Measurements from ENCODE around the gene FLII.
"Not testable (repeated sequence)": the region's sequence is repeated elsewhere in the genome, so short reads cannot be mapped to it uniquely, and the experiment has no call there.

Gene FLII

DNA sequence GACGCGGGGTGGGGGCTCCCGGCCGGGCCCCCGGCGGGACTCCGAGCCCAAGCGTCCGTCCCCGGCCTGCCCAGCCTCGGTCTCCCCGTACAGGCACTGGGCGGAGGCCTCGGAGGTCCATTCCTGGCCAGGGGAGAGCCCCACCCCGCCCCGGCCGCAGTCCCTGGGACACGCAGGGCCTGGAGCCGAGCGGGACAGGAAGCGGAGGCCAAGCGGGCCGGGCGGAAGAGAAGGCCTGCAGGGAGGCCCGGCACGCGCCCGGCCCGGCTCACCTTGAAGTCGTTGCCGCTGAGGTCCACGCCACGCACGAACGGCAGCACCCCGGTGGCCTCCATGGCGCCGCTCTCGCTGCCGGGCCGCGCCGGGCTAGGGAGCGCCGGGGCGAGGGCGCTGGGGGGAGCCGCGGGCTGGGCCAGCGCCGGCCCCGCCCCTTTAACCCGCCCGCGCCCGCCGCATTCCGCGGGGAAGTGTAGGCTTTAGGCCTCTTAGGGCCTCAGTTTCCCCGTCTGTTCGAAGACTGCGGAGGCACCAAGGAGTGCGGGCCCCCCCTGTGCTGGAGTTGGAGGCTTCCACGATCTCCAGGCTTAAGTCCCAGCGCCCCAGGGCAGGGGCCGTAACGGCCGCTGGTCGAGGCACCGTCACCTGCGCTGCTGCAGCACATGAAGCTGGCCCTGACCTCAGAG lies at the start of gene FLII:
Gene FLII (minus strand): TSS at position 383 of the 683 bp plus-strand sequence. CDS start 48 bp downstream, at position 335.
- DNase-seq, result no peak

DNA sequence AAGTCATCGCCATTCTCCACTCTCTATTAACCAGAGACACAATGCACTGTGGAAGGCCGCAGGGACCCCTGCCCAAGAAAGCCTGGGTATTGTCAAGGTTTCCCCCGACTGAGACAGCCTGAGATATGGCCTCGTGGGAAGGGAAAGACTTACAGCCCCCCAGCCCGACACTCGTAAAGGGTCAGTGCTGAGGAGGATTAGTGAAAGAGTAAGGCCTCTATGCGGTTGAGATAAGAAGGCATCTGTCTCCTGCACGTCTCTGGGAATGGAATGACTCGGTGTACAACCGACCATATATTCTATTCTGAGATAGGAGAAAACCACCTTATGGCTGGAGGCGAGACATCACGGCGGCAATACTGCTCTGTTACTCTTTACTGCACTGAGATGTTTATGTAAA lies 44.7 kb upstream of the FLII start:
- not testable (repeated sequence) for DNase-seq

- DNase-seq, result no peak
These were observed 42.4 kb upstream of the FLII start for GRCh38 chr17:18300725-18301480.

GRCh38 chr17:18298061-18298460 lies 39.5 kb upstream of the FLII start:
- DNase-seq, result not testable (repeated sequence)

- DNase-seq, result no peak
These were observed 33.4 kb upstream of the FLII start for GRCh38 chr17:18291718-18292540.

DNA sequence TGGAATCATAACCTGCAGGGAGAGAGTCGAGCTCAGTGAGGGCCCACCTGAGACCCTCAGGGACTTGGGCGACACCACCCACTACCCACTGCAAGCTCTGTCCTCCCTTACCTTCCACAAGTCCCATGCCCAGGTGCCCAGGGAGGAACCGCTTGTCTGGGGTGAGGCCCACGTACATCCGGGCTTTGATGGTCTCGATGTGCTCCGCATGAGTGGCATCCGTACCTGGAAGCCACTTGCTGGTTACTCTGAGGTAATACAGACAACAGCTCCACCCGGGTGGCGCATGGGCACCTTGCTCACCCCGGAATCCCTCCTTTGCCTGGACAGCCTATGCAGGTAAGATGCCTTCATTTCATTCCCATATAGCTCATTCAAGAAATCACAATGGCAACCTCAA lies 26.8 kb upstream of the FLII start:
- DNase-seq, result no peak

GRCh38 chr17:18281788-18282187 lies 23.2 kb upstream of the FLII start:
- DNase-seq, result no peak

DNA sequence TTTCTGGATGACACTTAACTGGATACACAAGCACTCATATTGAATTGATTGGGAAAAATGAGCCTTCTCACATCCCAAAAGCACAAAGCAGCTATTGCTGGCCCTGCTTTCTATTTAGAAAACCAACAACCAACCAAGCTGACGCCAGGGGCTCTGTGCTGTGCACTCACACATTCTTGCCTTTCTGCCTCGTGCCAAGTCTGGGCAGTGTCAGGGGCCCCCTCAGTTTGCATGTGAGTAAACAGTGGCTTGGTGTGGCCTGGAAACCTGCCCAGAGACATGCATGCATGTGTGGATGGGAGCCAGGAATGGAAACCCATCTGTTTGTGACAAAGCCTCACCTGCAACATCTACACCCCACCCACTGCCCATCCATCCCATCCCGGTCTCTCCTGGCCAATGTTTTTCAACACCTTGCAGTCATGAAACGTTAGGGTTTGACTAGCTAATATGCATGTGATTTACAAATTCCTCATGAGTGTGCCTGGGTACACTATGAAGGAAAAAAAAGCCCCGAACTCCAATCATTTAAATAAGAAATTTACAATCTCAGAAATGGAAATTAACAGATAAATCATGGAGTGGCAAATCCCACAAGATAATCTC lies 22.3 kb upstream of the FLII start:
- DNase-seq, result peak; percentile 72

- peak; percentile 49 for DNase-seq
These were observed 21.7 kb upstream of the FLII start for GRCh38 chr17:18280249-18280648.

DNA sequence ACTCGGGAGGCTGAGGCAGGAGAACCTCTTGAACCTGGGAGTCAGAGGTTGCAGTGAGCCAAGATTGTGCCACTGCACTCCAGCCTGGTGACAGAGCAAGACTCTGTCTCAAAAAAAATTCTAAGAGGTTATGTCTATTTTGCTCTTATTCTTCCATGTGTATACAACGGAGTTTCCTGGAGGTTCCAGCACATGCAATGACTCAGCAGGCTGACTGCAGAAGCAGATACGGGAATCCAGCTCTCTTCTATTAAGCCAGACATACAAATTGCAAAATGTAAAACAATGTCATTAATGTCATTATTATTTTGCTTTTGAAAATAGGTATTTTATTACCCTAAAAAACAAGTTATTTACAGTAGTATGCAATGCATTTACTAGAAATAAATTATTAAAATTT lies 20.3 kb upstream of the FLII start:
- no peak for DNase-seq

DNA sequence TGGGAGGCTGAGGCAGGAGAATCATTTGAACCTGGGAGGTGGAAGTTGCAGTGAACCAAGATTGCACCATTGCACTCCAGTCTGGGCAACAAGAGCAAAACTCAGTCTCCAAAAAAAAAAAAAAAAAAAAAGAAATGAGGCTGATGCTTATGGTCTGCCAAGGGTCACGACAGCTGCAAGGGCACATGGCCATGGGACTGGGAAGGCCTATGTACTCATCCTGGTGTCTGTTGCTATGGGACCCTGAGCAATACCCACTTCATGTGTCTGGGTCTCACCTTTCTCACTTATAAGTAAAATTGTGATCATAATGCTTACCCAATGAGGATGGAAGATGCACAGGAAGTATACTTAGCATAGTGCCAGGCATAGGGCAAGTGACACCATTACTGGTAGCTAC lies 18.5 kb upstream of the FLII start:
- no peak for DNase-seq

DNA sequence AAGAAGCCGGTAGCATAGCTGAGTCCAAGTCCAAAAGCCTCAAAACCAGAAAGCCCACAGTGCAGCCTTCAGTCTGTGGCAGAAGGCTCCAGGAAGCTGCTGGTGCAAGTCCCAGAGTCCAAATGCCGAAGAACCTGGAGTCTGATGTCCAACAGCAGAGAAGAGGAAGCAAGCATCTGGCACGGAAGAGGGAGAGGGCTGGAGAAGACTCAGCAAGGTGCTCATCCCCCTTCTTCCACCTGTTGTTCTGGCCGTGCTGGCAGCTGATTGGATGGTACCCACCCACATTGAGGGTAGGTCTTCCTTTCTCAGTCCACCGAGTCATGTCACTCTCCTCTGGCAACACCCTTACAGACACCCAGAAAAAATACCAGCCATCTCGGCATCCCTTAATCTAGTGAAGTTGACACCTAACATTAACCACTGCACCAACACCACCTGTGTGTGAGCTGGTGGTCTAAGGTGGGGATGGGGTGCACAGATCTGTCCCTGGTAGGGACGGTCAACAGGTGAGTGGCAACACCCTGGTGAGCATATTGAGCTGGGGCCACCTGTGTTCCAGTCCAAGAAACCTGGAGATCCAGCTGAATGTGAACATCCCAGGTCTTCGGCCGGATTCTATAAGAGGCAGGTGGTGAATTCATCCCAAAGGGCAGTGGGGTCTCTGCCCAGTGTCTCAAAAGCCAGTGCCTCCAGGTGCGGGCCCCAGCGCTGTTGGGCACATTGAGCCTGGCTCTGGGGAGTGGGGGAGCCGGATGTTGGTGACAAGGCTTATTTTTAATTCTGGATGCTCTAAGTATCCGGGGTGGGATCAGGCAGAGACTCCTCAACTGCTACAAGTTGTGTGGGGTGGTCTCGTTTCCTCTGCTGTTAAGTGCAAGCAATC lies 11.8 kb upstream of the FLII start:
- no peak for DNase-seq

DNA sequence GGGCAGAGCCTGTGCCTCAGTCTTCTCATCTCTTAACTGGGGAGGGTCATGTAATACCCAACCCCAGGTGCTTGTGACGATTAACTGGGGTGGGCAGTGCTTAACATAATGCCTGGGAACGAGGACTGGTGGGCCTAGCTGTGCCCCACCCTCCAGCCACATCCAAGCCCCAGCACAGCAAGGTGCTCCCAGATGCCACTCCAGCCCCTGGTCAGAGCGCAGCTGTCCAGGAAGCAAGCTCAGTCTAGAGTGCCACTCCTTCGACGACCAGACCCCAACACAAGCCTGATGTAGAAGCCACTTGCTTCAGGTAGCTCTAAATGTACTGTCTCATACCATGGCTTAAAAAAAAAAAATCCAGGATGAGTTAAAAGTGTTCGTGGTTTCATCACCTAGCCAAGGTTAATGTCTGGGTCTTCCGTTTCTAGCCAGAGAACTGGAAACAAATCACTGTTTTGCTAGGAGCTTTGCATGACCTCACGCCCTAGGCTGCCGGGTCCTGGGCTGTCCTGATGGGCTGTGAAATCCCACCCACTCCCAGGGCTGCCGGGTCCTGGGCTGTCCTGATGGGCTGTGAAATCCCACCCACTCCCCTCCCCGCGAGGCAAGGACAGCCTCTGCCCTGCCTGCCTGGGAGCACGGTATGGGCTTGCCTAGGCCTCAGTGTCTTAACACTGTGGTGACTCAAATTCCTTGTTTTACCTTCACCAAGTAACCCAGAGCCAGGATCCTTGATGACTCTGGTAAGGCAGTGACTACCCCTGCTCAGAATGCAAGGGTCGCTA lies 9.6 kb upstream of the FLII start:
- no peak for DNase-seq

DNA sequence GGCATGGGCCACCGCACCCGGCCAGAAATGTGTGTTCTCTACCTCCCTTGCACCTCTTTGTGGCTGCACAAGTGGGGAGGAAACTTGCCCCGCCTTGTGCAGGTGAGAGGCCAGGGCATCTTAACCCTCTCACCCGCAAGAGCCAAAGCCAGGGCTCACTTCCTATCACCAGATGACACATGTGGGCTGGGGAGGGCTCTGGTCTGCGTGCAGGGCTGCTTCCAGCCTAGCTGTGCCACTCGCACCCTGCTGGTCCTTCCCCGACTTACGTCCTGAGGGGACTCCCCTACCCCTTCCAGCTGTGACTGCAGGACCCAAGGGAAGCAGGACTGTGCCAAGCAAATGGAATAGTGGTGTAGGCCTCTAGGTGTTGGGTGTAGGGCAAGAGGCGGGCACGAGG lies 8.8 kb upstream of the FLII start:
- no peak for DNase-seq

- no peak for DNase-seq
These were observed 5.5 kb upstream of the FLII start for GRCh38 chr17:18263885-18264682.

GRCh38 chr17:18262641-18263040 lies 4.1 kb upstream of the FLII start:
- DNase-seq, result no peak

DNA sequence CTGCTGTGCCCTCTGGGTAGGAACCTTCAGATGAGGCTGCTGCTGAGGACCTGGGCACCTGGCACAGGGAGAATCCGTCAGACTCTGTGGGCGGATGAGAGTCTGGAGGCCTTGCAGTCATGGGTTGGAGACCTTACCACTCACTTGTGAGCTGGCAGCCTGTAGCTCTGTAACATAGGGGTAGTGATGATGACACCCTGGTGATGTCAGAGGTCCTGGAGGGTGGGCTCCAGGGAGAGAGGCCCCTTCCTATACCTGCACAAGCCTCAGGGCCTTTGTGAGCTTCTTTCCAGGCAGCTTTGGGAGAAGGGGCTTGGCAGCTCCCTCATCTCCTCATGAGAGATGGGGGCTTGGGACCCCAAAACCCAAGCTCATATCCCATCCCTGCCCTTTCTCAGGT lies 3.6 kb upstream of the FLII start:
- DNase-seq, result no peak

DNA sequence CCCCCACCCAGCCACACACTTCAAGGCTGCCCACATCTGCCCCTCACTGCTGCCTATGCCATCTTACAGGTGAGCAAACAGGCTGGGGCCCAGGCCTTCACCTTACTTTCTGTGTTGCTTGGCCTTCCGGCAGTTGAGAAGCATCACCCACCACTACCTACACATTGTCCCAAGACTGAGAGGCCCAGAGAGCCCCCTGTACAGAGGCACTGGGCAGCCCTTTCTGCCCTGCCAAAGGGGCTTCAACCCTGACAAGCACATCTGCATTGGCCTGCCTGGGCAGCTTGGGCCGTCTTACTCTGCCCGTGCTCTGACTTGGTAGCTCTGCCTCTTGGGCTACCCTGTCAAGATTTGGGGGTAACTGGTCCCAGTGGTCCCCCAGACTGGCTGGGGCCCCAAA lies 3.1 kb upstream of the FLII start:
- no peak for DNase-seq

GRCh38 chr17:18261146-18261515 lies 2.6 kb upstream of the FLII start:
- no peak for DNase-seq

- DNase-seq, result peak; percentile 69
These were observed 2.0 kb upstream of the FLII start, which contains the start of gene MIEF2 for GRCh38 chr17:18260332-18261145. MIEF2 (plus strand) TSS chr17:18260662; CDS start chr17:18262721, 2,059 bp downstream.
